Coronary artery (tissue), 2 donors: ENCODE measurements around the gene SPDYE4.

Source experiments
- DNase-seq: peaks from one replicate; pipeline ENCODE4 v3.0.0-alpha.2; 2017; ENCODE audit warnings: low spot score
- H3K27ac ChIP-seq, 2 donors: fragments of 200-600 bp; sonication (generic); one replicate each; pipeline ENCODE4 v1.5.1; 2016 to 2019
- H3K4me3 ChIP-seq: fragments of 200-600 bp; sonication (generic); 2 replicates; pipeline ENCODE4 v1.5.1; 2016; ENCODE audit warnings: mild to moderate bottlenecking, moderate library complexity
- CTCF ChIP-seq: fragments of 200-600 bp; sonication (generic); IDR thresholded peaks from one replicate; pipeline ENCODE4 v1.5.1; 2019; ENCODE audit warnings: antibody characterized with exemption

Gene SPDYE4

DNA sequence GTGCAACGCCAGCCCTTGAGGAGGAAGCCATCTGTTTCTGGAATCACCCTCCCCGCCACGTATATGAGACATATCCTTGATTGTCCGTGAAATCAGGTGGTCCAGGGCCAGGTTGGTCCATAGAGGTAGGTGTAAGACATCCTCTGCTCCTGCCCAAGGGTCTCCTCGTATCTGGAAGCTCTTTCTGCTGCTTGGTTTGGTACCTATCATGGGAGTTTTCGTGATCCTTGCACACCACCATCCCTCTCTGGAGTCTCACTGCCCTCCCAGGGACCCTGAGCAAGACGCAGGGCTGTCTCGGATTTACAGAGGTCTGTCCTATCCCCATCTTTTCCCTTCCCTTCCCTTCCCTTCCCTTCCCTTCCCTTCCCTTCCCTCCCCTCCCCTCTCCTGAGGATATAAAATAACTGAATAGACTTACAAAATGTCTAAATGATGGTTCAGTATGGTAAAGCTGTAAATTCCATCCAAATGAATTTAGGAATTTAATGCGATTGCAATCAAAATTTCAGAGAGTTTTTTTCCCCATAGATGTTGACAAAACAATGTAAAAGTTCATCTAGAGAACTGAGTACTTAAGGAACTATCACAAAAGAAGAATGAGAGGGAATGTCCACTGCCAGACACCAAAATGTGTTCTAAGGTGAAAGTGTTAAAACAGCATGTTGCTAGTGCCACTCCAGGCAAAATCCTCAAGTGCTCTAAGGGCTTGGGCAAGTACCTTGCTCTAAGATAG, 11.7 kb downstream of the SPDYE4 start:
- DNase-seq, result no peak
- no peak for TF ChIP-seq CTCF
- Histone ChIP-seq H3K4me3 (peak overlapping the region; percentile 92), H3K27ac (peak overlapping the region; percentile 82 to 95)

GRCh38 chr17:8745586-8746500, 12.5 kb downstream of the SPDYE4 start:
- TF ChIP-seq CTCF, result peak; percentile 96
- H3K4me3 ChIP-seq, result peak overlapping the region; percentile 92
- peak overlapping the region; percentile 82 to 95 for H3K27ac ChIP-seq
- peak; percentile 82 for DNase-seq

GRCh38 chr17:8744086-8744785, 14.1 kb downstream of the SPDYE4 start:
- no peak for TF ChIP-seq CTCF
- no peak for DNase-seq
- Histone ChIP-seq H3K4me3 (no peak overlapping the region), H3K27ac (peak overlapping the region; percentile 82 to 95)

- no peak for DNase-seq
- Histone ChIP-seq H3K4me3 (no peak overlapping the region), H3K27ac (peak overlapping the region in 1 of 2 donors; percentile 40)
- TF ChIP-seq CTCF, result no peak
Measured at GRCh38 chr17:8742819-8743218, 15.5 kb downstream of the SPDYE4 start.

GRCh38 chr17:8742274-8742673, 16.1 kb downstream of the SPDYE4 start:
- no peak for TF ChIP-seq CTCF
- DNase-seq, result no peak
- no peak overlapping the region for H3K4me3 ChIP-seq
- no peak overlapping the region for H3K27ac ChIP-seq

- Histone ChIP-seq H3K27ac (no peak overlapping the region), H3K4me3 (no peak overlapping the region)
- no peak for DNase-seq
- no peak for TF ChIP-seq CTCF
Measured at GRCh38 chr17:8741771-8742170, 16.6 kb downstream of the SPDYE4 start.
